ENCODE data around the gene PDSS1.

PDSS1 gene

GRCh38 chr10:26746061-26746460 lies 48.6 kb downstream of the PDSS1 start:
- Histone ChIP-seq H3K9ac (ENCODE audit: low read depth, low read length, poor library complexity, severe bottlenecking) (no peak overlapping the region), H3K4me3 (ENCODE audit: low read length, poor library complexity, severe bottlenecking) (no peak overlapping the region), H3K27me3 (ENCODE audit: insufficient read depth, low read length, poor library complexity, severe bottlenecking) (no peaks in the 10 kb centered on the region), H3K79me2 (ENCODE audit: insufficient read depth, low read length) (no peaks in the 10 kb centered on the region), H3K9me3 (ENCODE audit: insufficient read depth, low read depth, low read length) (no peaks in the 10 kb centered on the region), H3F3A (ENCODE audit: low read depth) (0 out of 2 replicates have a peak, but pooled peaks cover 2% of the 10 kb centered on the region), H4K20me1 (ENCODE audit: insufficient read depth, low read length, poor library complexity, severe bottlenecking) (no peaks in the 10 kb centered on the region), H3K4me1 (ENCODE audit: insufficient read depth, low read length, poor library complexity, severe bottlenecking) (peaks cover 6% of the 10 kb centered on the region), H3K36me3 (ENCODE audit: insufficient read depth, low read length) (peaks cover 77% of the 10 kb centered on the region), H3K9me2 (replicated peaks; ENCODE audit: low read depth, low read length) (no peaks in the 10 kb centered on the region), H3K4me2 (ENCODE audit: low read depth, low read length, poor library complexity, severe bottlenecking) (no peak overlapping the region), H2AFZ (ENCODE audit: low read length) (no peak overlapping the region)
- TF ChIP-seq, protein P1, sequence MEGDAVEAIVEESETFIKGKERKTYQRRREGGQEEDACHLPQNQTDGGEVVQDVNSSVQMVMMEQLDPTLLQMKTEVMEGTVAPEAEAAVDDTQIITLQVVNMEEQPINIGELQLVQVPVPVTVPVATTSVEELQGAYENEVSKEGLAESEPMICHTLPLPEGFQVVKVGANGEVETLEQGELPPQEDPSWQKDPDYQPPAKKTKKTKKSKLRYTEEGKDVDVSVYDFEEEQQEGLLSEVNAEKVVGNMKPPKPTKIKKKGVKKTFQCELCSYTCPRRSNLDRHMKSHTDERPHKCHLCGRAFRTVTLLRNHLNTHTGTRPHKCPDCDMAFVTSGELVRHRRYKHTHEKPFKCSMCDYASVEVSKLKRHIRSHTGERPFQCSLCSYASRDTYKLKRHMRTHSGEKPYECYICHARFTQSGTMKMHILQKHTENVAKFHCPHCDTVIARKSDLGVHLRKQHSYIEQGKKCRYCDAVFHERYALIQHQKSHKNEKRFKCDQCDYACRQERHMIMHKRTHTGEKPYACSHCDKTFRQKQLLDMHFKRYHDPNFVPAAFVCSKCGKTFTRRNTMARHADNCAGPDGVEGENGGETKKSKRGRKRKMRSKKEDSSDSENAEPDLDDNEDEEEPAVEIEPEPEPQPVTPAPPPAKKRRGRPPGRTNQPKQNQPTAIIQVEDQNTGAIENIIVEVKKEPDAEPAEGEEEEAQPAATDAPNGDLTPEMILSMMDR (conservative IDR thresholded peaks at IDR 0.05; ENCODE audit: low read length), result no peak

GRCh38 chr10:26755443-26755903 lies 58.0 kb downstream of the PDSS1 start:
- H3K36me3 ChIP-seq (ENCODE audit: insufficient read depth, low read length), result peaks cover 50% of the 10 kb centered on the region
- H3K79me2 ChIP-seq (ENCODE audit: insufficient read depth, low read length), result no peaks in the 10 kb centered on the region
- H3K9me2 ChIP-seq (replicated peaks; ENCODE audit: low read depth, low read length), result no peaks in the 10 kb centered on the region
- TF ChIP-seq, protein P1 (conservative IDR thresholded peaks at IDR 0.05; ENCODE audit: low read length), result no peak
- TF ChIP-seq EZH2phosphoT487 (IDR thresholded peaks at IDR 0.05; ENCODE audit: borderline replicate concordance), result no peak
- no peaks in the 10 kb centered on the region for H3K27me3 ChIP-seq (ENCODE audit: insufficient read depth, low read length, poor library complexity, severe bottlenecking)
- H4K20me1 ChIP-seq (ENCODE audit: insufficient read depth, low read length, poor library complexity, severe bottlenecking), result no peaks in the 10 kb centered on the region
- H3K4me3 ChIP-seq (ENCODE audit: low read length, poor library complexity, severe bottlenecking), result no peak overlapping the region
- no peak overlapping the region for H3K9ac ChIP-seq (ENCODE audit: low read depth, low read length, poor library complexity, severe bottlenecking)
- no peaks in the 10 kb centered on the region for H3K4me1 ChIP-seq (ENCODE audit: insufficient read depth, low read length, poor library complexity, severe bottlenecking)
- no peaks in the 10 kb centered on the region for H3K9me3 ChIP-seq (ENCODE audit: insufficient read depth, low read depth, low read length)
- H2AFZ ChIP-seq (ENCODE audit: low read length), result no peak overlapping the region
- H3F3A ChIP-seq (ENCODE audit: low read depth), result no peaks in the 10 kb centered on the region
- no peak overlapping the region for H3K4me2 ChIP-seq (ENCODE audit: low read depth, low read length, poor library complexity, severe bottlenecking)

- no peak for TF ChIP-seq EZH2phosphoT487 (IDR thresholded peaks at IDR 0.05; ENCODE audit: borderline replicate concordance)
- TF ChIP-seq, protein P1 (conservative IDR thresholded peaks at IDR 0.05; ENCODE audit: low read length), result no peak
- no peaks in the 10 kb centered on the region for H3F3A ChIP-seq (ENCODE audit: low read depth)
- no peaks in the 10 kb centered on the region for H3K79me2 ChIP-seq (ENCODE audit: insufficient read depth, low read length)
- H3K9me2 ChIP-seq (replicated peaks; ENCODE audit: low read depth, low read length), result no peaks in the 10 kb centered on the region
- no peaks in the 10 kb centered on the region for H3K27me3 ChIP-seq (ENCODE audit: insufficient read depth, low read length, poor library complexity, severe bottlenecking)
- H3K4me1 ChIP-seq (ENCODE audit: insufficient read depth, low read length, poor library complexity, severe bottlenecking), result no peaks in the 10 kb centered on the region
- no peak overlapping the region for H3K4me2 ChIP-seq (ENCODE audit: low read depth, low read length, poor library complexity, severe bottlenecking)
- no peaks in the 10 kb centered on the region for H4K20me1 ChIP-seq (ENCODE audit: insufficient read depth, low read length, poor library complexity, severe bottlenecking)
- H3K36me3 ChIP-seq (ENCODE audit: insufficient read depth, low read length), result peaks cover 57% of the 10 kb centered on the region
- no peak overlapping the region for H3K4me3 ChIP-seq (ENCODE audit: low read length, poor library complexity, severe bottlenecking)
- H3K9me3 ChIP-seq (ENCODE audit: insufficient read depth, low read depth, low read length), result no peaks in the 10 kb centered on the region
- no peak overlapping the region for H3K9ac ChIP-seq (ENCODE audit: low read depth, low read length, poor library complexity, severe bottlenecking)
- H2AFZ ChIP-seq (ENCODE audit: low read length), result no peak overlapping the region
Measured at GRCh38 chr10:26759008-26759407, 61.5 kb downstream of the PDSS1 start.
